Right ventricle myocardium superior (tissue), 1 donor: ENCODE results near the gene SLC27A3. TPM values are rescaled to one million over a fixed set of nuclear protein-coding genes. Genes with fewer than 3 reads are reported as not detected.
A peak's percentile ranks its signal among the peaks of the same experiment; 100 is the strongest.

ENCODE experiments used
- ATAC-seq: fragments of 200-7000 bp; cut with Tn5 transposase; one replicate; pipeline ENCODE4 v1.9.1; 2020; ENCODE audit warnings: mild to moderate bottlenecking; ENCODE audit not compliant: poor library complexity
- DNase-seq: peaks from one replicate; pipeline ENCODE4 v3.0.0-alpha.2; 2020
- intact Hi-C: fragments of 100-400 bp; cut with DNase I; formaldehyde crosslinking; loops from one replicate; pipeline ENCODE4 v1.11.2; 2022
- long read RNA-seq: library from polyadenylated mRNA; unstranded; transcript quantifications from one replicate; pipeline ENCODE4 v2.0.0, GENCODE V29; 2021
- total RNA-seq: library from RNA; stranded (reverse); fragmentation: NEBNext Ultra II Directional; extraction: Animal tissue kit (Norgen Biotek cat#: 25700); gene quantifications from one replicate; pipeline ENCODE4 v1.2.1, GENCODE V29; 2021
- donor health status: DM: no; HTN: yes; CAD: no; lungs with severe emphysema.

SLC27A3 gene
- total RNA-seq, result 12.0 TPM
- long read RNA-seq, transcript SLC27A3-201 (10 exons, 3,351 nt), result major isoform, 33 of 37 reads
- long read RNA-seq, partial matches to known transcripts, result 1 of 37 reads
- long read RNA-seq, other reads (novel, unspliced or antisense), result 3 of 37 reads

GRCh38 chr1:153774780-153775457 is at the start of gene SLC27A3:
Gene SLC27A3, plus strand, starts transcription at chr1:153775407. Its CDS starts 91 bp downstream, at chr1:153775498.
- peak; percentile 83 for ATAC-seq
- intact Hi-C loops, result loop anchor here (5.0 kb wide), 1 partner anchor 93 kb away; no protein-coding TSS in a partner anchor
- peak; percentile 90 for DNase-seq

- peak; percentile 100 for DNase-seq
Measured at GRCh38 chr1:153727463-153728304, 47.5 kb upstream of the SLC27A3 start, which contains the start of gene INTS3. Gene INTS3, plus strand, starts transcription at chr1:153728050. Its CDS starts 585 bp downstream, at chr1:153728635.

DNA sequence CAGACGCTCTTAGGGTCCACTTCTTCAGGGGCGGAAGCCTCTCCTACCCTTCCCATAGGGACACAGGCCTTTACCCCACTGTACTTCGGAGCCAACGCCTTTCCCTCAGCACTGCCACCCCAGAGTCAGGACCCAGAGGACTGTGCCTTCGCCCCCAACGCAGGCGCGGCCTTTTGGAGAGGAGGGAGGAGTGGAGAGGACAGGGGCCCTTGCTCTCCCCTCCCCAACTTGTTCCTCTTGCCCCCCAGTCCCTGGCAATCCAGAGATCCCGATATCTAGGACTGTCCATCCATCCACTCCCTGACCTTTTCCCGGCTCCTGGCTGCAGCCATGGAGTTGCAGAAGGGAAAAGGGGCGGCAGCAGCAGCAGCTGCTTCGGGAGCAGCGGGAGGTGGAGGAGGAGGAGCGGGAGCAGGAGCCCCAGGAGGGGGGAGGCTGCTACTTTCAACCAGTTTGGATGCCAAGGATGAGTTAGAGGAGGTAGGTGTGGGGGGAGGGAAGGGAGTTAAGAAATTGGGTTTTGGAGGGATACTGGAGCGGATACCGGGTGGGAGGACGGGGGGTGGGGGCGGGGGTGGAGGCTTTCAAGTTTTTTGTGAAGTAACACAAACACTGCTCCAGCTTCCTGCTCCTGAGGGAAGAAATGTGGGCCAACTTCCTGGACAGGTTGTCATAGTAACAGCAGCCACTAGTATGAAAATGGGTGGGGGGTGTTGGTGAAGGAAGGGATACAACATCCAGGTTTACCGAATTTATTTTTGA is 46.7 kb upstream of the SLC27A3 start:
- DNase-seq, result peak; percentile 57
- intact Hi-C loops, result no loop called here

More at GRCh38 chr1:153727463-153728304, 47.5 kb upstream of the SLC27A3 start, which contains the start of gene INTS3:
- peak; percentile 99 for ATAC-seq
- intact Hi-C loops, result no loop called here

GRCh38 chr1:153730468-153730988 is 44.7 kb upstream of the SLC27A3 start:
- DNase-seq (no peak), ATAC-seq (no peak)
- intact Hi-C loops, result no loop called here

More for the DNA sequence above, 46.7 kb upstream of the SLC27A3 start:
- ATAC-seq, result peak; percentile 26

- ATAC-seq (peak; percentile 68), DNase-seq (no peak)
- intact Hi-C loops, result no loop called here
Measured at GRCh38 chr1:153733970-153734369, 41.2 kb upstream of the SLC27A3 start.

DNA sequence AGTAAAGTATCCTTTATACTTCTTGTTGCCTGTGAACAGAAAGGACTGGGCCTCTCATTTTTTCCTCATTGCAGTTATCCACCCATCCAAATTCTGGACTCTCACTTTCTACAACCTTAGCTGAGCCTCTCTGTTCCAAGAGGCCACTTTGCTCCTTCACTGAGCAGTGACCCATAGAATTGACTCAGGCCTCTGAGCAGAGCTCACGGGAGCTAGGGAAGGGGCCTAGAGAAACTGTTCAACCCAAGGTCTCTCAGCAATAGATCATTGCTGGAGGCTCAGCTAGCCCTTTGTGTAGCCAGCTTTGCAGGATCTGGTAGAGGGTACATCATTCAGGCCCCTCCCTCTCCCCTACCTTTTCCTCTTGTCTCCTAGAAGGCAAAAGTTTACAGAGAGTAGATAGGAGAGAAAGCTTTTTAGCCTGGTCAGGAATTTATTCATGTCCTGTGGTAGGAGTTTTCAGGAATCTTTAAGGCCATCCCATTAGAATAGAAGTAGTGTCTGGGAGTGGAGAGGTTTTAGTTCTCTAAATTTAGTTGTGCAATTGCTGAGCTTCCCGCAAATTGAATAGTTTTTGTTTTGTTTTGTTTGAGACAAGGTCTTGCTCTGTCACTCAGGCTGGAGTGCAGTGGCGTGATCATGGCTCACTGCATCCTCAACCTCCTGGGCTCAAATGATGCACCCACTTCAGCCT is 40.7 kb upstream of the SLC27A3 start:
- DNase-seq, result no peak
- intact Hi-C loops, result no loop called here
- ATAC-seq, result peak; percentile 16

DNA sequence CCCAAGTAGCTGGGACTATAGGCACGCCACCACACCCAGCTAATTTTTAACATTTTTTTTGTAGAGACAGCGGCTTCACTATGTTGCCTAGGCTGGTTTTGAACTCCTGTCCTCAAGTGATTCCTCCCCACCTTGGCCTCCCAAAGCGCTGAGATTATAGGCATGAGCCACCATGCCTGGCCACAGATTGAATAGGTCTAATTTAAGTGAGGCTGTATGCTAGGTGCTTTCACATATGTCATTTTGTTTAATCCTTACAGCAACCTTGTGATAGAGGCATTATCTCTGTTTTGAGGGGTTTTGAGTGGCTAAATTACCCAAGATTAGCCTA is 40.2 kb upstream of the SLC27A3 start:
- ATAC-seq (no peak), DNase-seq (no peak)
- intact Hi-C loops, result no loop called here

DNA sequence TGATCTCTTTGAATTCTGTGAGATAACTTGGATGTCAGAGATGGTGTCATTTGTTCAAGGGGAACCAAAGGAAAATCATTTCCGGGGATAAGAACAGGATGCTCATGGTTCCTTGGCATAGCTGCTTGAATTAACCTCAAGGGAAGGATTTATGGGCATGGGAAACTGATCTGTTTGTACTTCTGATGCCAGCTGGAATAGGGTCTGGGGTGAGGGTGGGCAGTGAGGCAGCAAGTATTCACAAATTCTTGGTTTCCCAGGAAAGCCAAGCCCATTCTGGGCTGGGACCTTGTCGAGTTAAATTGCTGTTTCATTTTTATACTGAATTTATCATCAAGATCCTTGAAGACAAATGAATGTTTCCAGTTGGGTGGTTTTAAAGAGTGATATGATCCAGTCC is 33.2 kb upstream of the SLC27A3 start:
- ATAC-seq, result no peak
- intact Hi-C loops, result no loop called here
- DNase-seq, result no peak

GRCh38 chr1:153742411-153743142 is 32.6 kb upstream of the SLC27A3 start:
- intact Hi-C loops, result no loop called here
- DNase-seq, result no peak
- no peak for ATAC-seq

DNA sequence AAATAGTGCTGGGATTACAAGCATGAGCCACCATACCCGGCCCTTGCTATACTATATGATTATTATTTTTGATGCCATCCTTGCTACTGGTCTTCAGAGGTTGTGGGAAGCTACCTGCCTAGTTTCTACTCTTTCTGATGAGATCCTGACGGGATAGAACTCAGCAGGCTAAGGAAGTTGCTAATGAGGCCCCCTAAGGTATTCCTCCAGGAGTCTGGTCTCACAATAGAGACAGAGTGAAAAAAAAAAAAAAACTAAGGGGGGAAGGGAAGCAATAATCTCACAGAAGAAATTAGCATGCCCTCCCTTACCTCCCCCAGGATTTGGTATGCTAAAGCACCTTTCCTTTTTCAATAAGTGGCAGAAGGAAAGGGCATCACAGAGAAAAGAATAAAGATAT is 29.8 kb upstream of the SLC27A3 start:
- DNase-seq (no peak), ATAC-seq (no peak)
- intact Hi-C loops, result no loop called here

DNA sequence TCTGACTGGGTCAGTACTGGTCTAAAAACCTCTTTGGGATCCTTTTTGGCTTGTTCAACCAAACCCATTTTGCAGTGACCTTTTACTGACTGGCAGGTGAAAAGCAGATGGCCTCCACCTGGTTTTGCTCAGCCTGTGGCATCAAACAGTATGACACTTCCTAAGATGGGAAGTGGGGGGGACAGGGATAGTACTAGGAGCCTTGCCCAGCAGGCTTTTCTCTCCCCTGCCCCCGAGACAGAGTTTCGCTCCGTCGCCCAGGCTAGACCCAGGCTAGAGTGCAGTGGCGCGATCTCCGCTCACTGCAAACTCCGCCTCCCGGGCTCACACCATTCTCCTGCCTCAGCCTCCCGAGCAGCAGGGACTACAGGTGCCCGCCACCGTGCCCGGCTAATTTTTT is 29.0 kb upstream of the SLC27A3 start:
- intact Hi-C loops, result no loop called here
- ATAC-seq (no peak), DNase-seq (no peak)

GRCh38 chr1:153748903-153749302 is 26.3 kb upstream of the SLC27A3 start:
- intact Hi-C loops, result loop anchor here (2.0 kb wide), 1 partner anchor 70 kb away; the partner anchor contains the start of gene NPR1
- no peak for ATAC-seq
- no peak for DNase-seq

DNA sequence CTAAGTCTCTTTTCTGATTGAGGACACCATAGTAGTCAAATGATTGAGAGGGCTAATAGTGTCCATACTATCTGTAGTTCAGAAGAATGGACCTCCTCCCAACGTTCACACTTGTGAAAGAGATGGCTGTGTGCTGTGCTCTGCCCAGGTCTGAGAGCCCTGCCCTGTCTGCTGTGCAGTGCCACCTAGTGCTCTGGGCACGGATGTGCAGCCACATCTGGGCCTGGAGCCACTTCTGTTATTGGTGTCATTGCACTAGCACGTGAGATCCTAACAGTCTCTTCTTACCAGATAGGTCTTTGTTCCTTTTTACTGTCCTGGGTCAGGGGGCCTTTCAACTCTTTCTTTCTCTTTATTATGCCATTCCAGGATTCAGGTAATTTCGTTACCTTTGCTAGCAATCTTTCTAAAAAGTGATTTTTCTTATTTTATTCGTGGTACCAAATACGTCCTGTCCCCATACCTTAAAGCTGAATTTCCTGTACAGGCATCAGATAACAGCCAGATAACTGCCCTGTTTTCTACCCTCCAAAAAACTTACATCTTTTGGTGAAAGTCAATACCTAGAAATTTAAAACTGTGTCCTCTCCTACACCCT is 25.7 kb upstream of the SLC27A3 start:
- DNase-seq (peak; percentile 91), ATAC-seq (peak; percentile 95)
- intact Hi-C loops, result loop anchor here (2.0 to 10.0 kb wide), 3 partner anchors 57 to 235 kb away; partner anchors contain the start of gene NPR1

DNA sequence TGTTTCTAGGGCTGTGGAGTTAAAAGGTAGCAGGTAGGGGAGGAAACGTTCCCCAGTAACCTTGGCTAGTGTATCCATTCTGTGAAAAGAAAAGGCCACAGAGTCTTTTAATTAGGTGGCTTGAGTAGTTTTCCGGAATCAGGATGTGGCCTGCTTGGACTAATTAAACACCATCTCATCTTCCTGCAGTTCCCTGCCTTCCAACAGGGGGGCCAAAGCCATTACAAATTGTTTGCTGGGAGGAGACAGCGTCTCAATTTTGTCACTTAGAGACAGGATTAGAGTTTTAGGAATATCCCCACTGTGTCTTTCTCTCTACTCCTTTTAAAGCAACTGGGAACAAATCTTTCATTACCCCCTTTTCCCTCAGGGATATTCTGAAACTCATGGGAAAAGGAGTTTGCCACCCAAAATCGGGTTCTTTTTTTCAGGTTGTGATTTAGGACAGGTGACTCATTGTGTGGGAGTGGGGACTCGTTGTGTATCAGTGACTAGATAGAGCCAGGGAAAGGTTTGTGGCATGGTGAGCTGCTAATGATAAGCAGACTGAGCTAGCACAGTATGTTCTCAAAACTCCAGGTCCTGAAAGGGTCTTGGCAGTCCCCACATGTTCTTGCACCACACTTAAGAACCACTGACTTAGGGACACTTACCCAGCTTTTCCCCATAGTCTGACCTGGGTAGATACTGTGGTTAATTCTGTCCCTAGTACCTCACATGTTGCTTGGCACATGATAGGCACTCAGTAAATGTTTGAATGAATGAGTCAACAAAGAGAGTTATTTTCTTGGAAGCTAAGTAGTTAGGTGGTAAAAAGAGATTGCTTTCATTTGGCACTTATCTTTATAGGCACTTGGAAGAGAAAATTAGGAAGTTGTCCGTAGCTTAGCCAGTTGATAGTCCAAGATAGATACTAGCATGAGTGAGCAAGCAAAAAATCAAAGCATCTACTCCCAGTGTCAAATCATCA is 24.9 kb upstream of the SLC27A3 start:
- DNase-seq (no peak), ATAC-seq (peak; percentile 62)
- intact Hi-C loops, result loop anchor here (5.0 to 10.0 kb wide), 2 partner anchors 58 to 236 kb away; no protein-coding TSS in a partner anchor

DNA sequence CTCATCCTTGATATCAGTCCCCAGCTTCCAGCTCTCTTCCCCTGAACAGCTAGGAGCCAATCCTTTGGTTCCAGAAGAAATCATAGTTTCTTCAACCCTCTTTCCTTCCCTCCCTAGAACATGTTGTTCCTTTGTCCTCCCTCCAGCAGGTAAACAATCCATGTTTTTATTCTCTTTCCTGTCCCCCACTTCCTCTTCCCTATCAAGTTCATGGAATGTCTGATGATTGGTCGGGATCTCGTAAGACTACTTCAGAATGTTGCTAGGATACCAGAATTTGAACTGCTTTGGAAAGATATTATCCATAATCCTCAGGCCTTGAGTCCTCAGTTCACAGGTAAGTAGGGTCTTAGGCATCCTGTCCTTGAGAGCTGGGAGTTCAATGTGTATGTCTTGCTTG is 23.1 kb upstream of the SLC27A3 start:
- intact Hi-C loops, result loop anchor here (5.0 to 10.0 kb wide), 2 partner anchors 60 to 237 kb away; no protein-coding TSS in a partner anchor
- DNase-seq (no peak), ATAC-seq (no peak)
